SK-N-SH treated with all-trans-retinoic acid at 6 μM for 48 hours (cell line): Measurements from ENCODE around the gene VPREB1.

ENCODE experiments used
- ATAC-seq: fragments of 200-7000 bp; cut with Tn5 transposase; 3 replicates; pipeline ENCODE4 v1.9.1; 2020; ENCODE audit warnings: mild to moderate bottlenecking, moderate library complexity
- BACH2 ChIP-seq: fragments of 250-450 bp; sonication (Bioruptor Pico); IDR thresholded peaks from 2 replicates; pipeline ENCODE4 v1.9.0; 2021; ENCODE audit warnings: mild to moderate bottlenecking, borderline replicate concordance
- CREB5 ChIP-seq: fragments of 250-450 bp; sonication (Bioruptor Pico); IDR thresholded peaks from 2 replicates; pipeline ENCODE4 v1.5.1; 2020; ENCODE audit warnings: low read depth, mild to moderate bottlenecking, moderate library complexity
- CSDC2 ChIP-seq: fragments of 250-450 bp; sonication (Bioruptor Pico); IDR thresholded peaks from 2 replicates; pipeline ENCODE4 v1.5.0; 2020; ENCODE audit warnings: mild to moderate bottlenecking, moderate library complexity
- ESRRG ChIP-seq: fragments of 250-450 bp; sonication (Bioruptor Pico); IDR thresholded peaks from 2 replicates; pipeline ENCODE4 v1.6.1; 2021; ENCODE audit warnings: mild to moderate bottlenecking
- OSR1 ChIP-seq: fragments of 250-450 bp; sonication (Bioruptor Pico); IDR thresholded peaks from 2 replicates; pipeline ENCODE4 v1.8.0; 2022; ENCODE audit warnings: moderate library complexity, mild to moderate bottlenecking, inconsistent platforms
- PATZ1 ChIP-seq: fragments of 250-450 bp; sonication (Bioruptor Pico); IDR thresholded peaks from 2 replicates; pipeline ENCODE4 v1.8.0; 2020; ENCODE audit warnings: mild to moderate bottlenecking, moderate library complexity, borderline replicate concordance
- POU6F1 ChIP-seq: fragments of 250-450 bp; sonication (Bioruptor Pico); IDR thresholded peaks from 2 replicates; pipeline ENCODE4 v1.8.0; 2021; ENCODE audit warnings: low read depth, mild to moderate bottlenecking, moderate library complexity, borderline replicate concordance
- SNAI2 ChIP-seq: fragments of 250-450 bp; sonication (Bioruptor Pico); IDR thresholded peaks from 2 replicates; pipeline ENCODE4 v1.5.0; 2020; ENCODE audit warnings: mild to moderate bottlenecking, moderate library complexity
- TCF4 ChIP-seq: fragments of 250-450 bp; sonication (Bioruptor Pico); IDR thresholded peaks from 2 replicates; pipeline ENCODE4 v1.8.0; 2021; ENCODE audit warnings: mild to moderate bottlenecking, moderate library complexity, borderline replicate concordance
- TOX ChIP-seq: fragments of 250-450 bp; sonication (Bioruptor Pico); IDR thresholded peaks from 2 replicates; pipeline ENCODE4 v1.8.0; 2021; ENCODE audit warnings: mild to moderate bottlenecking, moderate library complexity, borderline replicate concordance
- ZFP3 ChIP-seq: fragments of 250-450 bp; sonication (Bioruptor Pico); IDR thresholded peaks from 2 replicates; pipeline ENCODE4 v1.5.0; 2020; ENCODE audit warnings: mild to moderate bottlenecking, moderate library complexity
- ZFP30 ChIP-seq: fragments of 450-650 bp; formaldehyde crosslinking; IDR thresholded peaks from 2 replicates; pipeline ENCODE4 v1.5.0; 2022; ENCODE audit warnings: mild to moderate bottlenecking, moderate library complexity
- ZNF565 ChIP-seq: fragments of 450-650 bp; formaldehyde crosslinking; conservative IDR thresholded peaks from 2 replicates; pipeline ENCODE4 v1.5.0; 2020; ENCODE audit warnings: low read depth, mild to moderate bottlenecking, moderate library complexity
- ZNF70 ChIP-seq: fragments of 450-650 bp; formaldehyde crosslinking; IDR thresholded peaks from 2 replicates; pipeline ENCODE4 v1.5.0; 2020; ENCODE audit warnings: mild to moderate bottlenecking, moderate library complexity
- ZNF8 ChIP-seq: fragments of 450-650 bp; formaldehyde crosslinking; IDR thresholded peaks from 2 replicates; pipeline ENCODE4 v1.5.0; 2020; ENCODE audit warnings: mild to moderate bottlenecking, moderate library complexity

Gene VPREB1

GRCh38 chr22:22235558-22235957 lies 9.0 kb upstream of the VPREB1 start:
- 0 out of 3 replicates have a peak, but pooled peaks have one; percentile 21 for ATAC-seq
- TF ChIP-seq PATZ1 (CRISPR knock-in tag): no peak
- TF ChIP-seq ZNF8 (CRISPR knock-in tag): no peak
- TF ChIP-seq ESRRG (CRISPR knock-in tag): no peak
- TF ChIP-seq BACH2 (CRISPR knock-in tag): no peak
- no peak for TF ChIP-seq POU6F1 (CRISPR knock-in tag)
- TF ChIP-seq ZFP30 (CRISPR knock-in tag): no peak
- no peak for TF ChIP-seq SNAI2 (CRISPR knock-in tag)
- no peak for TF ChIP-seq ZNF70 (CRISPR knock-in tag)
- no peak for TF ChIP-seq TCF4 (CRISPR knock-in tag)
- TF ChIP-seq OSR1: no peak
- TF ChIP-seq TOX (CRISPR knock-in tag): no peak
- no peak for TF ChIP-seq CSDC2 (CRISPR knock-in tag)
- no peak for TF ChIP-seq CREB5 (CRISPR knock-in tag)

- TF ChIP-seq ESRRG (CRISPR knock-in tag): no peak
- TF ChIP-seq ZFP3: no peak
- TF ChIP-seq TOX (CRISPR knock-in tag): no peak
- no peak for TF ChIP-seq SNAI2 (CRISPR knock-in tag)
- TF ChIP-seq CREB5 (CRISPR knock-in tag): no peak
- no peak for TF ChIP-seq ZNF565 (CRISPR knock-in tag)
- no peak for TF ChIP-seq PATZ1 (CRISPR knock-in tag)
- TF ChIP-seq BACH2 (CRISPR knock-in tag): no peak
- no peak for ATAC-seq
Observed at GRCh38 chr22:22237521-22237920, 7.1 kb upstream of the VPREB1 start.

- no peak for ATAC-seq
- TF ChIP-seq SNAI2 (CRISPR knock-in tag) (no peak), PATZ1 (CRISPR knock-in tag) (no peak), POU6F1 (CRISPR knock-in tag) (no peak)
Observed at GRCh38 chr22:22239311-22239939, 5.2 kb upstream of the VPREB1 start.
